ENCODE data around the gene ANXA2R.
A peak's percentile ranks its signal among the peaks of the same experiment; 100 is the strongest.

Gene ANXA2R

GRCh38 chr5:42994555-42995359 is 45.4 kb downstream of the ANXA2R start:
- no peak for DNase-seq

GRCh38 chr5:42994246-42994554 is 45.9 kb downstream of the ANXA2R start:
- no peak for DNase-seq

GRCh38 chr5:42993516-42994245 is 46.4 kb downstream of the ANXA2R start:
- DNase-seq, result no peak

GRCh38 chr5:42992088-42992879 is 47.8 kb downstream of the ANXA2R start:
- peak; percentile 38 for DNase-seq

- DNase-seq, result no peak
These were observed 48.6 kb downstream of the ANXA2R start for GRCh38 chr5:42991404-42992087.

- no peak for DNase-seq
These were observed 49.2 kb downstream of the ANXA2R start for GRCh38 chr5:42990892-42991291.

Data from NCI-H1092 (cell line).